ENCODE measurements around the gene TRIM33. TPM values are rescaled to one million over a fixed set of nuclear protein-coding genes. Genes with fewer than 3 reads are reported as not detected.

TRIM33 gene
- total and polyA plus RNA-seq, 2 experiments from 2014 or later: 50.3 to 51.1 TPM

- TF ChIP-seq CTCF (conservative IDR thresholded peaks at IDR 0.05; ENCODE audit: low read depth in 2 of 2): no peak
Measured at GRCh38 chr1:114507513-114507912, 3.5 kb downstream of the TRIM33 start (continued).

- H3K9me2 ChIP-seq (ENCODE audit: insufficient read depth): no peaks in the 10 kb centered on the region
- peaks cover 31% of the 10 kb centered on the region for H3K4me1 ChIP-seq (ENCODE audit: insufficient read depth)
- peaks cover 3% of the 10 kb centered on the region for H3K27me3 Mint-ChIP-seq (ENCODE audit: insufficient read depth, low read depth, poor library complexity)
- H3K9me3 Mint-ChIP-seq: no peaks in the 10 kb centered on the region
- H3K36me3 Mint-ChIP-seq (ENCODE audit: low read depth): peaks cover 19% of the 10 kb centered on the region
- no peaks in the 10 kb centered on the region for H3K36me3 ChIP-seq (ENCODE audit: insufficient read depth)
- no peak overlapping the region for H3K27ac ChIP-seq (ENCODE audit: low read depth)
- no peak overlapping the region for H3K4me3 Mint-ChIP-seq
- peaks cover 99% of the 10 kb centered on the region for H3K79me2 ChIP-seq (replicated peaks; ENCODE audit: insufficient read depth)
- H4K20me1 ChIP-seq (replicated peaks; ENCODE audit: insufficient read depth): peaks cover 68% of the 10 kb centered on the region
- H3K4me3 ChIP-seq: no peak overlapping the region
- peaks cover 34% of the 10 kb centered on the region for H3K4me1 Mint-ChIP-seq
- H3F3A ChIP-seq (replicated peaks; ENCODE audit: low read depth): no peaks in the 10 kb centered on the region
- no peak overlapping the region for H3K27ac Mint-ChIP-seq
- H2AFZ ChIP-seq: no peak overlapping the region
- DNase-seq (ENCODE audit: low spot score) (no peak), ATAC-seq (no peak)
- H3K27me3 ChIP-seq (ENCODE audit: insufficient read depth): no peaks in the 10 kb centered on the region
- TF ChIP-seq EZH2phosphoT487 (IDR thresholded peaks at IDR 0.05; ENCODE audit: unreplicated experiment): no peak
- H3K4me2 ChIP-seq: no peak overlapping the region
Measured at GRCh38 chr1:114505148-114505561, 5.8 kb downstream of the TRIM33 start.

GRCh38 chr1:114503916-114504422, 7.0 kb downstream of the TRIM33 start:
- no peak overlapping the region for H3K4me3 ChIP-seq
- no peak overlapping the region for H3K27ac ChIP-seq (ENCODE audit: low read depth)
- peaks cover 25% of the 10 kb centered on the region for H3K4me1 ChIP-seq (ENCODE audit: insufficient read depth)
- no peak for DNase-seq (ENCODE audit: low spot score)
- H4K20me1 ChIP-seq (replicated peaks; ENCODE audit: insufficient read depth): peaks cover 65% of the 10 kb centered on the region
- no peaks in the 10 kb centered on the region for H3K36me3 ChIP-seq (ENCODE audit: insufficient read depth)
- Mint-ChIP-seq H3K27me3 (ENCODE audit: insufficient read depth, low read depth, poor library complexity) (peaks cover 3% of the 10 kb centered on the region), H3K27ac (no peak overlapping the region), H3K9me3 (no peaks in the 10 kb centered on the region), H3K4me3 (no peak overlapping the region), H3K4me1 (peaks cover 33% of the 10 kb centered on the region), H3K36me3 (ENCODE audit: low read depth) (peaks cover 19% of the 10 kb centered on the region)
- H3K9me2 ChIP-seq (ENCODE audit: insufficient read depth): no peaks in the 10 kb centered on the region
- no peaks in the 10 kb centered on the region for H3F3A ChIP-seq (replicated peaks; ENCODE audit: low read depth)
- ATAC-seq: no peak
- no peak overlapping the region for H3K4me2 ChIP-seq
- TF ChIP-seq ZNF462 (CRISPR knock-in tag; IDR thresholded peaks at IDR 0.05): no peak
- no peak overlapping the region for H2AFZ ChIP-seq
- no peaks in the 10 kb centered on the region for H3K27me3 ChIP-seq (ENCODE audit: insufficient read depth)
- H3K79me2 ChIP-seq (replicated peaks; ENCODE audit: insufficient read depth): peaks cover 99% of the 10 kb centered on the region

Measured in GM23338 (cell line).